Measurements from ENCODE around the gene PPARG.
"Not testable (repeated sequence)": the region's sequence is repeated elsewhere in the genome, so short reads cannot be mapped to it uniquely, and the experiment has no call there.

The PPARG gene

DNA sequence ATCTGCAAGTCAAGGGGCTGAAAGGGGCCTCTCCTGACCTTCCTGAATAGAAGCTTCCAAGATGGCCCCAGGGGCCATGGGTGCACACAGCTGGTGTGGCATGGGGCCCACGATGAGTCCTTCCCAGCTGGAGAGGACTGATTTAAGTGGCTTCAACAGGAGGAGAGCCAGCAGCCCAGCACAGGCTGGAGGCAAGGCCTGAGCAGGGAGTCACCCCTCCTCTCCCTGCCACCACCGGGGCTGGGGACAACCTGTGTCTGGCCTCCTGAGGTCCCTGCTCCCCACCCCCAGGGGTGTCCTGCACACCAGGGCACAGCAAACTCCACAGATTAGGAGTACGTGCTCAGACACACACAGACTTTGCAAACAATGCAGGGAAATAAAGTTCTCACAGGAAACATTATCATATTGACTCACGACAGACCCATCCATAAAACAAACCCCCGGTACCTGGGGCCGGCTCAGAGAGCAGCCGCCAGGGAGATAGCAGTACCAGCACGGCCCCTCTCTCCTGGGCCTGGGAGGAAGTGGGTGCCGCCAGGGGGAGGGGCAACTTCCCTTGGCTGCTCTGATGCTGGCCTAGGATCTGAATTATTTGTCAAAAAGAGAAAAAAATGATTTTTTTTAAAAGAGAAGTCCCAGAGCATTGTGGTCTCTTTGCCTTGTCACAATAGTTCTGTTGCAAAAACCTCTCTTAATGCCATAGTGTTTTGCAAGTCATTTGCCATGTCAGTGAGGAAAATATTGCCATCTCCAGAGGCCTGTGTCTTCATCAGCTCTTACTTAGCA, 173.5 kb downstream of the PPARG start:
- no peak for DNase-seq (ENCODE audit: low read depth)

DNA sequence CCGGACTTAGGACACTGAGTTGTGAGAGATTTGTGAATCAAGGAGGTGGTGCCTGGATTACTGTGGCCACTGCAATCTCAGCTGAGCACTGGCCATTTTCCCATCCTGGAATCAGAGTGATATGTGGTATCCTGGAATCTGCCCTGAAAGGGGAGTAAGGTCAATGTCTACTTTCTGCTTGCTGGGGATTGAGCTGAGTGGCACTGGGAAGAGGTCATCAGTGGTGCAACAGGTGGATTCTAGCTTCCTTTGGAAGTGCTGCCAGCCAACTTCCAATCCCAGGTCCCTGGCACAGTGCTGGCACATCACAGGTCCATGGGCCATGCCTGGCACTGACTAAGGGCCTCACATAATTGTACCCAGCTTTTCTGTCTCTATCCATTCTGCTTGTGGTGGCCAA, 174.8 kb downstream of the PPARG start:
- DNase-seq (ENCODE audit: low read depth), result no peak

DNA sequence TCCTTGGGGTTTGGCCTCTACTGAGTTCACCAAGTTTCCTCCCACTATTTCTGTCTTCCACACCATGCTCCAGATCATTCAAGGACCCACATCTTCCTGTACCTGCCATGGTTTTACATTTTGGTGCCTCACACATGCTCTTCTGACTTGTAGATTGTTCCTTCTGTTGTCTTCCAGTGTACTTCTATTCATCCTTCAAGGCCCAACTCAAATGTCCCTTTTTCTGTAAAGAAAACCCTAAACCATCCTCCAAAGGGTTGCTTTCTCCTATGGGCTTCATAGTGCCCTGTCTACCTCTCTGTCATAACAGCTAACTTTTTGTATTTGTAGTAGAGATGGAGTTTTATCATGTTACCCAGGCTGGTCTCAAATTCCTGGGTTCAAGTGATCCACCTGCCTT, 175.3 kb downstream of the PPARG start:
- DNase-seq (ENCODE audit: low read depth), result no peak

DNA sequence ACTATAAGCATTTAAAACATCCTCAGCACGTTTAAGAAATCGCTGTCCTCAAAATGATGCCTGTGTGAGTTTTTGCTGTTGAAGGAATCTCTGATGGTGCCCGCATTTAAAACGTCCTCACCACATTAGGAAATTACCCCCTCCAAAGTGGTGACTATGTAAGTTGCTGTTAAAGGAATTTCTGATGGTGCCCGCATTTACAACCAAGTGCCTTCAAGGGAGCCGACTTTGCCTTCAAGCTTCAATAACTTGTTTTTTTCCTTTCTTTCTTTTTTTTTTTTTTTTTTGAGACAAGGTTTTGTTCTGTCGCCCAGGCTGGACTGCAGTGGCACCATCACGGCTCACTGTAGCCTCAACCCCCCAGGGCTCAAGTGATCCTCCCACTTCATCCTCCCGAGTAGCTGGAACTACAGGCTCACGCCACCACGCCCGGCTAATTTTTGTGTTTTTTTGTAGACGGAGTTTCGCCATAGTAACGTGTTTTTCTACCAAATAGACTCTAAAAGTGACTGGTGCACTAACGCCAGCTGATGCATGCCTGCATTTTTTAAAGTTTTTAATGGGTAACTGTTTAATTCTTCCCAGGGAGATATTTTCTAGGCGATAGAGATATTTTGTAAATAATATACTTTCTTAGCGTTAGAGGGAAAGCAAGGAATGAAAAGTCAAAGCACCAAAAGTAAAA, 176.4 kb downstream of the PPARG start:
- DNase-seq (ENCODE audit: low read depth), result no peak

DNA sequence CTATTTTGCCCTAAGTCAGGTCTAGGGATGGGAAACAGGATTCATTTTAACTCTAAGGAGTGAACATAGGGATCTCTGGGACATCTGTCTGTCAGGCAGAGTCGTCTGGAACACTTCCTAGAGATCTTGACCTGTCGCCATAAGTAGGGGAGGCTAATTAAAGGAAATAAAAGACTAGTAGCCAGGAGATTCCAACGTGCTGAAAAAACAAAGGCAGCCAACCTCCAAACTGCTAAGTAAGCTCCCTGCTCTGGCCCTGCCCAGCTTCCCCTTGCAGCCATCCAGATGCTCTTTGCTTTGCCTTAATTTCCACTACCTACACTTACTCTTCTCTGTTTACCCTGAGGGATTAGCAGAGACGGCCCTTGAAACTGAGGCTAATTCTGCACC, 177.0 kb downstream of the PPARG start:
- no peak for DNase-seq (ENCODE audit: low read depth)

DNA sequence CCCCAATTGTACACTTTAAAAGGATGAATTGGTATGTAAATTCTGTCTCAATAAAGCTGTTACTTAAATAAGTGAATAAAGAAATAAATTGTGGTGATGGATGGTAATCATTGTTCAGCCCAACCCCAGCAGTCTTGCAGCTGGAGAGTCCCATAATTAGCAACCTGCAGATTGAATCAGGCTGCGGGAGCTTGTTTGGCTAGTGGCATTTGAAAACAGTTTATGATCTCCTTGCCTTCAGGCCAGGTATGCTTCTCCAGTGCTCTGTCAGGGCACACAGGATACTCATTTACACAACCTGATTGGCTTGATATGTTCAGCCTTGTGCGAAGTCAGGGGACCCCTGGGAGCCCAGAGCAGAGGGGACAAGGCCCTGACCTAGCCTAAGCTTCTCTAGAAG, 178.9 kb downstream of the PPARG start:
- no peak for DNase-seq (ENCODE audit: low read depth)

DNA sequence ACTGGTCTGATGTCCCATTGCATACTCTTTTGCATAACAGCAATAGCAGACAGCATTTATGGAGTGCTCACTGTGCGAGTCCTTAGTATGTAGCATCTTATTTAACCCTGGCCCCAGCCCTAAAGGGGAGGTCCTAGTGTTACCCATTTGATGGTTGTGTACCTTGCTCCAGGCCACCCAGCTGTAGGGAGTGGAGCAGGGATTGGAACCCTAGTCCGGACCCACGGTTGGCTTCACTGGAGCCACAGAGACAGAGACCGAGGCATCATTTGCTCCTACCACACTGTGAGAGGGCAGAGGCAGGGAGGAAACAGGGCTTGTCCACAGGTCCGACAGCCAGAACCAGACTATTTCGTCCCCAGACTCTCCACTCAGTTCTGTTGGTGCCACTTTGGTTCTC, 179.4 kb downstream of the PPARG start:
- no peak for DNase-seq (ENCODE audit: low read depth)

DNA sequence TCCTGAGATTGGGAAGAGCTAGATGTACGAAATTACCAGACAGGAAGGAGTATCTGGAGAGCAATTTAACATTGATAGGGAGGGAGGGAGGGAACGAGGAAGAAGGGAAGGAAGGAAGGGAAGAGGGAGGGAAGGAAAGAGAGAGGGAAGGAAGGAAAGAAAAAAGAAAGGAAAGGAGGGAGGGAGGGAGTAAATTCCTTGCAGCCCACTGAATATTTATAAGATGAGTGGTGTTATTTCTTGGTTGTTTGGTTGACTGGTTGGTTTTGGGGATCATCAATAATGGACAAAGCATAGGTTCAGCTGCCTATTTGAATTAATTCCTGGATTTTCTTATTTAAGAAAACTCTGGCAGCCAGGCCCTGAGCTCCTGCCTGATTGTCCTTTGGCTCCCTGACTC, 179.9 kb downstream of the PPARG start:
- no peak for DNase-seq (ENCODE audit: low read depth)

DNA sequence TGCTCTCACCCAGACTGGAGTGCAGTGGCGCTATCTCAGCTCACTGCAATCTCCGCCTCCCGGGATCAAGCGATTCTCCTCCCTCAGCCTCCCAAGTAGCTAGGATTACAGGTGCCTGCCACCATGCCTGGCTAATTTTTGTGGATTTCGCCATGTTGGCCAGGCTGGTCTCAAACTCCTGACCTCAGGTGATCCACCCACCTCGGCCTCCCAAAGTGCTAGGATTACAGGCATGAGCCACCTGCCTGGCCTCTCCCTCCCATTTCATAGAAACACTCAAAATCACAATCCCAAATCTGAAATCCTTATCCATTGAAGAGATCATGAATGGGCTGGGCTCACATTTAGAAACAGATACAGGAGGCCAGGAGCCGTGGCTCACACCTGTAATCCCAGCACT, 180.4 kb downstream of the PPARG start:
- DNase-seq (ENCODE audit: low read depth), result not testable (repeated sequence)

DNA sequence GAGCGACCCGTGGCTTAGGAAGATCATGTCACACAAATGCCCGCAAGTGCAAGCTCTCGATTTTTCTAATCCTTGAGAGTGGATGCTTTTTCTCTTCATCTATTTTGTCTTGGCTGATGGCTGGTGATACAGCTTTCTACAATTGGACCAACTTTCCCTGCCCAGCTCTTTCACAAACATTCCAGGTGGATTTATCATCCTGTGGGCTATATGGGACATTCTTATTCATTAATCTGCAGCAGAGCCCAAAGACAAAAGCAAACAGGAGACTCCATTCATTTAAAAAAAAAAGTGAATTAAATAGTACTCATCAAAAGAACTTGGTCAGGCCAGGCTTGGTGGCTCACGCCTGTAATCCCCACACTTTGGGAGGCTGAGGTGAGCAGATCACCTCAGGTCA, 181.2 kb downstream of the PPARG start:
- DNase-seq (ENCODE audit: low read depth), result no peak

DNA sequence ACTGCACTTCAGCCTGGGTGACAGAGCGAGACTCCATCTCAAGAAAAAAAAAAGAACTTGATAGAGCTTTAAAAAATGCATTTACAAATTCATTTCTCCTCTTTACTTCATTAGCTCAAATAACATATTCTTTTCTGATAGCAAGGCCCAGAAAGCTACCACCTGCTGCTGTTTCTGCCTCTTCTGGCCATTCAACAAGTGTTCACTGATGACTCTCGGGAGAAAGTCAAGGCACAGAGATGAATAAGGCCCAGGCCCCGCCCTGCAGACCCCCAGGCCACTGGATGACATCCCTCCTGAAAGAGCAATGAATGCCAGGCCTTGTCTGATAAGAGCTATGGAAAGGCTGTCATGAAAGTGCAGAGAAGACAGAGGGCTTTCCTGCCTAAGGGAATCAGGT, 181.8 kb downstream of the PPARG start:
- DNase-seq (ENCODE audit: low read depth), result no peak

DNA sequence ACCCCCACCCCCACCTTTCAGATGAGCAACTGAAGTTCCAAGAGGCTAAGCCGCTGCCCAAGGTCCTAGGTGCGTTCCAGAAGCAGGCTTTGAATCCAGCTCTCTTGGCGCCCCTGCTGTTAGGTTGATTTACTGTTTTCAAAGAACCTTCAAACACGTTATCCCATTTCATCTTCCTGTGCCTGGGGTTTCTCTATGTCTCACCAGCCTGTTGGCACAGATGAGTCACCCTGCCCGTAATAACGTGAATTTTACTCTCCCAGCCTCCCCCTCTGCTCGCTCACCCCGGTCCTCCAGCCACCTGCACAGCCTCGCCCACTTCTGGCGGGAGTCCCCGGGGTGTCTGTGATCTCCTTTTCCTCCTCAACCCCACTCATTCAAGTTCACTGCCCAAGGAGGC, 182.4 kb downstream of the PPARG start:
- DNase-seq (ENCODE audit: low read depth), result no peak

DNA sequence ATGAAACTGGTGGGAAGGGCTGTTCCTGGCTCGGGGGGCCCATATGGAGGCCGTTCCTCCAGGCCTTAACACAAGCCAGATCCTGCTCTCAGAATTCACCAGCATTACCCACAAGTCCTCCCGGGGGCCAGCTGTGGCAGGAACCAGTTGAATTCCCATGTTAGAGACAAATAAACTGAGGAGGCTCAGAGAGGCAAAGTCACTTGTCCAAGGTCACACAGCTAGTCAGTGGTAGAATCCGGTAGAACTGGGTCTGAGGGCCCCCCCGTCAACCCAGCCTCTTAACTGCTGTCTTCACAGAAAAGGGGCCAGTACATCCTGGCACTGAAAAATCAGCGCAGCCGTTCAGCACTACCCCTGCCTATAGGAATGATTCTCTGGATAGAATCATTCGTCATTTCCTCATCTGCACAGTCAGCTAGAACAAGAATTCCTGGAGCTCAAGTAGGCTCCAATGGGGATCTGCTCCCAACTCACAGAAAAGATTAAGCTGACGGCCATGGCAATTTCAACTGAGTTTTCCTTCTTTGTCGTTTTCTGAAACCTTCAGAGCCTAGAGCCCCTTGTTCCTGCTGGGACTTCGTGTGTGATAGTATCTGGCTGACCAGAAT, 183.2 kb downstream of the PPARG start:
- no peak for DNase-seq (ENCODE audit: low read depth)

DNA sequence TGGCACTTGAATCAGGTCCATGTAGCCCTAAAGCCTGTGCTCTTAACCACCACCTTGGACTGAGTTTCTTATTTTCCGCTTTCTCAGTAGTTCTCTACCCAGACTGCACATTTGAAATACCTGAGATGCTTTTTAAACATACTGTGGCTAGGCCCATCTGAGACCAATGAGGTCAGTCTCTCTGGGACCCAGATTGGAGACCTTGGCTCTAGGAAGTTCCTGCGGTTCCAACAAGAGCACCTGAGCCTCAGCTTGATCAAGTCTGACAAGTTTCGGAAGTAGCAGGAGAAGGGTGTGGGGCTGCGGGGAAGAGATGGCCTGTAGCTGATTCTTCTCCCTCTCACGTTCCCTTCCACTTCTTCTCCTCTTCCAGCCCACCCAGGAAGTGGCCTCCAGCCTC, 183.9 kb downstream of the PPARG start:
- no peak for DNase-seq (ENCODE audit: low read depth)

DNA sequence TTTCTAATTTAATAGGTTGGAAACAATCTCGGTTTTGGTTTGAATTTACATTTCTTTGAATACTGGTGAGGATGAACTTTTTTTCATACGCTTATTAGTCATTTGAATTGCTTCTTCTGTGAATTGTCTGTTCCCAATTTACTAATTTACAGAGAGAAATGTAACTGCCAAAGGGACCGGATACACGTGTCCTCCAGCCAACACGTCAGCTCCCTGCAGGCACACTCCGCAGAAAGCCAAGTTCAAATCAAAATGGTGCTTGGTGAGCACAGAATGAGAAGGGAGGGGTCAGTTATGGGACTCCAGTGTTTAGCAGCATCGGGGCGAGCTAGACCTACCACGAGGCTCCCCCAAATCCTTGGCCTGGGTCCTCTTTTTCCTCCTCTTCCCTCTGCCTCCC, 184.6 kb downstream of the PPARG start:
- DNase-seq (ENCODE audit: low read depth), result no peak

DNA sequence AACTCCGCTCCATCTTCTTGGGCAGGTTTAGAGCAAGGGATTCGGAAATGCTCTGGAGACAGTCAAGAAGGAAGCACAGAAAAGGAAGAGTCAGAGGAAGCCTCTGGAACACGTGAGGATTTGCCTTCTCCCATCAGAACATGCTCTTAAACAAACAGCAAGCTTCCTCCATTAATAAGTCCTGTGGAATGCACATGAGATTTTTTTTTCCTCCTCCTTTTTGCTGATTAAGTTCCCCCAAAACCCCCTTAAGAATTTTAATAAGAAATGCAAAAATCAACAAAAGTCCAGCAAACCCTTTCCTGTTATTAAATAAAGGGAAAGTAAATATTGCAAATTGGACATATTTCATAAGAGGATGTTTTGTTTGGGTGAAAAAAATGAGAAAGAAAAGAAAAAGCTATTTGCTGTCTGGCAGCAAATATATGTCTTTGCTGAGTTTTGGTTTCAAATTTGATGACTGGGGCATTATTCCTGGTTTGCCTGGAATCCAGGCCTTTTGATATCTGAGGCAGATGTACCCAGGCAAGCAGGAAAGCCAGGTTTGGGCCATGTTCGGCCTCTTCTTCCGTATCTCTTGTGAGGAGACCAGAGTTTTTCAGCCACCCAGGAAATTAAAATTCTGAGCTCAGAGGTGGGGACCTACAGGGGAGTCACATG, 187.5 kb downstream of the PPARG start:
- peak; percentile 29 for DNase-seq (ENCODE audit: low read depth)

DNA sequence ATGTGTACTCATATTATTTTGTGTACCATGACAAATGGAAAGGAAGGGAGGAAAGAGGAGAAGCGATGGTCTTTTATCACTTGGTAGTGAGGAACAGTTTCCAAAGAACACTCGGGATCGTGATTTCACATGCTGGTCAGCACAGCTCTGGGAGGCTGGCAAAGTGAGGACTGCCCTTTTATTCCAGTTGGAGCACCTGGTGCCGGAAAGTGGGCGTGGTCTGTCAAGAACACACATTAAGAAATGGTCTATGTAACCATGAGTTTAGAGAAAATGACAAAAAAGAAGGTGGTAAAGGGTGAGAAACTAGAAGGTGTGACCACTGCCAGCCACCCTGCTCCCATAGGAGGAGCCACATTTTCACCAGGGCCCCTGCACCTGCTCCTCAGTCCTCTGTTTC, 188.4 kb downstream of the PPARG start:
- no peak for DNase-seq (ENCODE audit: low read depth)

DNA sequence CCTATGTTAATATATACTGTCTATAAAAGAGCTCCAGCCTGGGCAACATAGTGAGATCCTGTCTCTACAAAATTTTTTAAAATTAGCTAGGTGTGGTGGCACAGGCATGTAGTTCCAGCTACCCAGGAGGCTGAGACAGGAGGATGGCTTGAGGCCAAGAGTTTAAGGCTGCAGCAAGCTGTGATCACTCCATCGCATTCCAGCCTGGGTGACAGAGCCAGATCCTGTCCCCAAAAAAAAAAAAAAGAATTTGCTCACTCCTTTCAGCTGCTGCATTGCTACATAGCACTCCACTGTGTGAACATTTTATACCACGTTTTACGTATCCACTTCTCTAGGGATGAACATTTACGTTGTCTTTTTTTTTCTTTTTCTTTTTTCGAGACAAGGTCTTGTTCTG, 189.5 kb downstream of the PPARG start:
- no peak for DNase-seq (ENCODE audit: low read depth)

DNA sequence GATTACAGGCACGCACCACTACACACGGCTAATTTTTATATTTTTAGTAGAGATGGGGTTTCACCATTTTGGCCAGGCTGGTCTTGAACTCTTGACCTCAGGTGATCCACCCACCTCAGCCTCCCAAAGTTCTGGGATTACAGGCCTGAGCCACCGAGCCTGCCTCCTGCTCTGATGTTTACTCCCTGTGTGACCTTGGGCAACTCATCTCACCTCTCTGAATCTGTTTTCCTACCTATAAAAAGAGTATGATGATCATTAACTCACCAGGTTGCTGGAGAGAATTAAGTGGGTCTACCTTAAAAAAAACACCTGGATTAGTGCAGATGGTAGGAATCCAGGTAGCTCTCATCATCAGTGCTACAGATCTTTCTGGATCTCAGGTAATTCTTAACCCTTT, 190.3 kb downstream of the PPARG start:
- DNase-seq (ENCODE audit: low read depth), result not testable (repeated sequence)

DNA sequence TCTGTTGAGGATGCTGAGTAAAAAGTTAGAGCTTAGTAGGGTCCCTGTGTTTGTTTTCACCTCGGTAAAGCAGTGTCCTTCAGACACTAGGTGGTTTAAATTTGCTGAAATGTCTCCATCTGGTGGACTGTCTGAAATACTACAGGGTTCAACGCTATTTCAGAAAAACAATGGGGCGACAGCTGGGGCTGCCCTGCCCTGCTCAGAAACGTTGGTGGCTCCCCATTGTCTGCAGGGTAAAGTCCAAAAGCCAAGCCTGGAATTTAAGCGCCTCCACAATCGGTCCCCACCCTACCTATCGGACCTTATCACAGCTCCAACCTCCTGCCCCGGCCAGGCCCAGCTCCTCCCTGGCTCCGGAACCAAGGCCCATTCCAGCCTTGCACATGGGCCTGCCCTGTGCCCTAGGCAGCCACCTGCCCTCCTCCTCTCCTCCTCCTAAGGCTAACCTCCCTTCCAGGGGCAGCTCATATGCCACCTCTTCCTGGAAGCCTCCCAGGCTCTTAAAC, 191.1 kb downstream of the PPARG start:
- no peak for DNase-seq (ENCODE audit: low read depth)

DNA sequence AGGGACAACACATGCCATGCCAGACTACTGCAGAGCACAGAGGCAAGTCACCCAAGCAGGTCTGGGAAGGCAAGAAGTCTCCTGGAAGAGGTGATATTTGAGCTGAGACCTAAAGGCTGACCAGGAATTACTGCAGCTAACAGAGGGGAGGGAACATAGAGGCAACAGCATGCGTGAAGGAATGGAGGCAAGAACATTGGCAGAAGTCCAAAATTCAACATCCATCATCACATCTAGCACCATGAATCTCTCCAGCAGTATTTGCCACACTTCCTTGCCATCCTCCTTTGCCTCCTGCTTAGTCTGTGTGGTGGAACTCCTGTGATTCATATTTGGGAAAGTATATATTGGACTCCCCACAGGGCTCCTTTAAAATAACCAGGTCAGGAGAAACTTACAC, 194.5 kb downstream of the PPARG start:
- DNase-seq (ENCODE audit: low read depth), result no peak

DNA sequence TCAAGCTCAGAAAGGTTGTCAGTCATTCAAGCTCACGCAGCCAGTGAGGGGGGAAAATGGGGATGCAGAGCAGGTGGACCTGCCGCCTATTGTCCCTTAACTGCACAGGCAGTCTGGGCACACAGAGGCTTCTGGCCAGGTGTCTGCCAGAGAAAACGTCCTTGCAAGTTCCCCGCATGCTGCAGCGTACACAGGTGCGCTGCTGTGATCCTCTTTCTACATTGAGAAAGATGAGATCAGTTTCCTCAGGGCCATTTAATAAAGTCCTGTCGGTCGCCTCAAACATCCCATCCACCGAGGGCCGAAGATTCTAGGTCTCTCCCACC, 195.0 kb downstream of the PPARG start:
- no peak for DNase-seq (ENCODE audit: low read depth)

Measured in GM04503 (cell line).